SK-N-SH (cell line): Measurements from ENCODE around the gene CHMP1B. TPM values are rescaled to one million over a fixed set of nuclear protein-coding genes. Genes with fewer than 3 reads are reported as not detected.

ENCODE experiments used
- CTCF ChIA-PET: fragments of 300-600, 350-600 bp; formaldehyde crosslinking; extraction: SDS; loops from one replicate; lab custom pipeline; 2021; lab: Yijun Ruan, JAX
- POLR2A ChIA-PET: fragments of 350-600 bp; sonication (Branson Sonifier 250); formaldehyde crosslinking; extraction: SDS; loops from one replicate; lab custom pipeline; 2020; ENCODE audit warnings: antibody characterized with exemption, inconsistent platforms; lab: Yijun Ruan, JAX
- DNase-seq: peaks from one replicate; pipeline ENCODE4 v3.0.0; 2012
- H2AFZ ChIP-seq: fragments of 200-600 bp; sonication (generic); 2 replicates; pipeline ENCODE4 v1.8.1; 2016; ENCODE audit warnings: antibody characterized with exemption, mild to moderate bottlenecking, low read depth
- H3F3A ChIP-seq: fragments of 200-600 bp; sonication (generic); replicated peaks from 2 replicates; pipeline ENCODE3; 2016; ENCODE audit warnings: antibody characterized with exemption, mild to moderate bottlenecking; ENCODE audit not compliant: insufficient read depth
- H3K27ac ChIP-seq, 2 experiments: fragments of 200-500 bp in 1 of 2; fragments of 200-600 bp in 1 of 2; sonication (Bioruptor generic) in 1 of 2; sonication (generic), shearing (Covaris generic) in 1 of 2; 2 replicates each; pipeline versions ENCODE4 v1.5.1 to v1.6.1; 2014 to 2016; ENCODE audit warnings: low read depth in 2 of 2, inconsistent platforms in 1 of 2, low read length in 1 of 2, mild to moderate bottlenecking in 1 of 2, mixed read lengths in 1 of 2
- H3K27me3 ChIP-seq: fragments of 200-600 bp; sonication (generic), shearing (Covaris generic); 2 replicates; pipeline ENCODE4 v1.6.1; 2016; ENCODE audit warnings: mixed run types; ENCODE audit not compliant: insufficient read depth
- H3K36me3 ChIP-seq, 2 experiments: fragments of 200-500 bp in 1 of 2; fragments of 200-600 bp in 1 of 2; sonication (Bioruptor generic) in 1 of 2; sonication (generic) in 1 of 2; replicated peaks in 1 of 2; 2 replicates each; pipeline versions ENCODE3 to v1.5.1; 2014 to 2016; ENCODE audit warnings: low read length in 1 of 2, mild to moderate bottlenecking in 1 of 2; ENCODE audit not compliant: insufficient read depth in 2 of 2, control insufficient read depth in 1 of 2
- H3K4me1 ChIP-seq, 2 experiments: fragments of 200-500 bp in 1 of 2; fragments of 200-600 bp in 1 of 2; sonication (Bioruptor generic) in 1 of 2; sonication (generic), shearing (Covaris generic) in 1 of 2; 2 replicates each; pipeline versions ENCODE4 v1.5.1 to v1.6.1; 2014 to 2016; ENCODE audit warnings: low read depth in 1 of 2, low read length in 1 of 2, mixed run types in 1 of 2; ENCODE audit not compliant: insufficient read depth in 2 of 2, control insufficient read depth in 1 of 2
- H3K4me2 ChIP-seq: fragments of 200-600 bp; sonication (generic), shearing (Covaris generic); 2 replicates; pipeline ENCODE4 v1.6.1; 2017; ENCODE audit warnings: mixed run types
- H3K4me3 ChIP-seq, 2 experiments: fragments of 200-500 bp in 1 of 2; fragments of 200-600 bp in 1 of 2; sonication (Bioruptor generic) in 1 of 2; sonication (generic), shearing (Covaris generic) in 1 of 2; 2 replicates each; pipeline versions ENCODE4 v1.5.1 to v1.8.1; 2014 to 2016; ENCODE audit warnings: low read depth in 2 of 2, inconsistent platforms in 1 of 2, low read length in 1 of 2, mild to moderate bottlenecking in 1 of 2, mixed read lengths in 1 of 2, moderate library complexity in 1 of 2
- H3K79me2 ChIP-seq: fragments of 200-600 bp; sonication (generic); 2 replicates; pipeline ENCODE4 v1.8.1; 2017; ENCODE audit warnings: mild to moderate bottlenecking; ENCODE audit not compliant: insufficient read depth
- H3K9ac ChIP-seq: fragments of 200-600 bp; sonication (generic); 2 replicates; pipeline ENCODE4 v1.6.1; 2017; ENCODE audit warnings: mixed run types
- H3K9me2 ChIP-seq: fragments of 200-600 bp; sonication (generic); 2 replicates; pipeline ENCODE4 v1.6.1; 2017; ENCODE audit warnings: mixed run types
- H3K9me3 ChIP-seq: fragments of 200-600 bp; sonication (generic); 2 replicates; pipeline ENCODE4 v1.6.1; 2017; ENCODE audit warnings: mixed run types, mild to moderate bottlenecking, moderate library complexity
- H4K20me1 ChIP-seq: fragments of 200-600 bp; sonication (generic); 2 replicates; pipeline ENCODE4 v1.6.1; 2017; ENCODE audit warnings: mild to moderate bottlenecking, mixed run types; ENCODE audit not compliant: insufficient read depth
- CHD2 ChIP-seq: fragments of 150-350 bp; IDR thresholded peaks from 2 replicates; pipeline ENCODE4 v1.6.1; 2018; ENCODE audit warnings: low read length; ENCODE audit not compliant: partially characterized antibody
- CTCF ChIP-seq: fragments of 200-600 bp; sonication (generic); IDR thresholded peaks from 2 replicates; pipeline ENCODE4 v1.6.1; 2017; ENCODE audit warnings: antibody characterized with exemption, mild to moderate bottlenecking, moderate library complexity
- ELF1 ChIP-seq: IDR thresholded peaks from 2 replicates; pipeline ENCODE4 v1.4.0; 2012
- EP300 ChIP-seq, 2 experiments: IDR thresholded peaks; 2 replicates each; pipeline versions ENCODE4 v1.4.0 to v1.6.1; 2012; ENCODE audit warnings: borderline replicate concordance in 1 of 2, low read depth in 1 of 2, low read length in 1 of 2
- EZH2phosphoT487 ChIP-seq: fragments of 200-600 bp; sonication (generic); IDR thresholded peaks from 2 replicates; pipeline ENCODE4 v1.6.1; 2017; ENCODE audit warnings: low read depth, mixed run types, mild to moderate bottlenecking, antibody characterized with exemption, moderate library complexity, borderline replicate concordance
- GATA2 ChIP-seq: sonication (generic); formaldehyde crosslinking; IDR thresholded peaks from 2 replicates; pipeline ENCODE4 v1.5.0; 2020; ENCODE audit warnings: mild to moderate bottlenecking, missing genetic modification reagents
- IRF3 ChIP-seq: fragments of 150-350 bp; IDR thresholded peaks from 2 replicates; pipeline ENCODE4 v1.6.1; 2016; ENCODE audit warnings: mild to moderate bottlenecking, low read depth, low read length
- JUND ChIP-seq: IDR thresholded peaks from 2 replicates; pipeline ENCODE4 v1.4.0; 2012
- MEF2A ChIP-seq: IDR thresholded peaks from 2 replicates; pipeline ENCODE4 v1.4.0; 2012; ENCODE audit warnings: low read depth, borderline replicate concordance
- NFIC ChIP-seq: IDR thresholded peaks from 2 replicates; pipeline ENCODE4 v1.4.0; 2012; ENCODE audit warnings: borderline replicate concordance
- NRF1 ChIP-seq: IDR thresholded peaks from 2 replicates; pipeline ENCODE4 v1.6.1; 2012; ENCODE audit warnings: low read depth, mild to moderate bottlenecking, low read length
- POLR2AphosphoS5 ChIP-seq: IDR thresholded peaks from 2 replicates; pipeline ENCODE4 v1.6.1; 2012; ENCODE audit warnings: low read depth, low read length
- RCOR1 ChIP-seq: fragments of 150-350 bp; IDR thresholded peaks from 2 replicates; pipeline ENCODE4 v1.6.1; 2017; ENCODE audit warnings: antibody characterized with exemption, low read length
- RXRA ChIP-seq: IDR thresholded peaks from 2 replicates; pipeline ENCODE4 v1.4.0; 2012; ENCODE audit warnings: low read depth, mild to moderate bottlenecking, borderline replicate concordance
- SIN3A ChIP-seq: IDR thresholded peaks from 2 replicates; pipeline ENCODE4 v1.6.1; 2012; ENCODE audit warnings: low read depth, mild to moderate bottlenecking, low read length, moderate library complexity, borderline replicate concordance
- TCF12 ChIP-seq: IDR thresholded peaks from 2 replicates; pipeline ENCODE4 v1.4.0; 2012
- TEAD4 ChIP-seq: IDR thresholded peaks from 2 replicates; pipeline ENCODE4 v1.4.0; 2012; ENCODE audit warnings: mild to moderate bottlenecking, borderline replicate concordance; ENCODE audit not compliant: insufficient read depth
- USF1 ChIP-seq: IDR thresholded peaks from 2 replicates; pipeline ENCODE4 v1.4.0; 2012; ENCODE audit warnings: low read depth, borderline replicate concordance
- YY1 ChIP-seq: IDR thresholded peaks from 2 replicates; pipeline ENCODE4 v1.4.0; 2012; ENCODE audit warnings: low read depth, mild to moderate bottlenecking
- WGBS: methylation state at CpG from one replicate; pipeline ENCODE4 v1.1.6; 2017; ENCODE audit warnings: low lambda C conversion rate; 5-methylcytosine and 5-hydroxymethylcytosine counted together
- polyA plus RNA-seq, 3 experiments: library from polyadenylated mRNA; depleted of rRNA; stranded (reverse); fragments of >200 nt; gene quantifications; 2 replicates each; pipeline ENCODE4 v1.2.3, GENCODE V29; 2012
- TF ChIP-seq, protein P1 (sequence below): IDR thresholded peaks from 2 replicates; pipeline ENCODE4 v1.4.0; 2012; ENCODE audit warnings: low read depth, borderline replicate concordance
- TF ChIP-seq, protein P2 (sequence below): IDR thresholded peaks from 2 replicates; pipeline ENCODE4 v1.4.0; 2012; ENCODE audit warnings: low read depth

Gene CHMP1B
- polyA plus RNA-seq, 1 of the 3 experiments (the other 2 are of a cell fraction): 52.4 TPM

DNA sequence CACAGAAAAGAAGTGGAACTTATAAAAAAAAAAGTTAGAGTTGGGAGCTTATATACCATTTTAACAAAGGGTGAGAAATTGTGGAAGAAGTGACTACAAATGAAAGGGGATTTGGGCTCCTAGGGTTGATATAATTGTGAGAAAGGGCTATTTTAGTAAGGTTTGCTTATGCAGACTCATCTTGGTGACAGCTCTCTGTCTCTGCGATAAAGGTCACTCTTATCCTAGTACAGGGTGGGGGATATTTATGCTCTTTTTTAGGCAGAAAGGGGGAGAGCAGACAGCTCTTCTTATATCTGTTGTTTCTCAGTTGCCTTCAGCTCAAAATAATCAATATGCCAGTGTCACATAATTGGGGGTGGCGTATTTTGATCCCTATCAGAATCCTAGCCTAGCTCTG, 31.3 kb upstream of the CHMP1B start:
- H3K4me1 ChIP-seq: no peaks in the 10 kb centered on the region
- 14% methylated on average over 2 of the region's 2 CpGs for WGBS
- ChIA-PET POLR2A (no interaction called here), CTCF (no interaction called here)
- H3K9me3 ChIP-seq: no peaks in the 10 kb centered on the region
- TF ChIP-seq, protein P1, sequence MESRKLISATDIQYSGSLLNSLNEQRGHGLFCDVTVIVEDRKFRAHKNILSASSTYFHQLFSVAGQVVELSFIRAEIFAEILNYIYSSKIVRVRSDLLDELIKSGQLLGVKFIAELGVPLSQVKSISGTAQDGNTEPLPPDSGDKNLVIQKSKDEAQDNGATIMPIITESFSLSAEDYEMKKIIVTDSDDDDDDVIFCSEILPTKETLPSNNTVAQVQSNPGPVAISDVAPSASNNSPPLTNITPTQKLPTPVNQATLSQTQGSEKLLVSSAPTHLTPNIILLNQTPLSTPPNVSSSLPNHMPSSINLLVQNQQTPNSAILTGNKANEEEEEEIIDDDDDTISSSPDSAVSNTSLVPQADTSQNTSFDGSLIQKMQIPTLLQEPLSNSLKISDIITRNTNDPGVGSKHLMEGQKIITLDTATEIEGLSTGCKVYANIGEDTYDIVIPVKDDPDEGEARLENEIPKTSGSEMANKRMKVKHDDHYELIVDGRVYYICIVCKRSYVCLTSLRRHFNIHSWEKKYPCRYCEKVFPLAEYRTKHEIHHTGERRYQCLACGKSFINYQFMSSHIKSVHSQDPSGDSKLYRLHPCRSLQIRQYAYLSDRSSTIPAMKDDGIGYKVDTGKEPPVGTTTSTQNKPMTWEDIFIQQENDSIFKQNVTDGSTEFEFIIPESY: no peak
- TF ChIP-seq RCOR1: no peak
- no peak for TF ChIP-seq CHD2
- no peak for TF ChIP-seq POLR2AphosphoS5
- TF ChIP-seq SIN3A: no peak
- TF ChIP-seq TEAD4: no peak
- no peak for TF ChIP-seq ELF1
- no peak for TF ChIP-seq NRF1
- no peak for TF ChIP-seq RXRA
- no peak for TF ChIP-seq NFIC
- TF ChIP-seq, protein P2, sequence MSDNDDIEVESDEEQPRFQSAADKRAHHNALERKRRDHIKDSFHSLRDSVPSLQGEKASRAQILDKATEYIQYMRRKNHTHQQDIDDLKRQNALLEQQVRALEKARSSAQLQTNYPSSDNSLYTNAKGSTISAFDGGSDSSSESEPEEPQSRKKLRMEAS: no peak
- no peak for TF ChIP-seq USF1
- no peaks in the 10 kb centered on the region for H4K20me1 ChIP-seq
- H3K27ac ChIP-seq: no peak overlapping the region
- no peaks in the 10 kb centered on the region for H3F3A ChIP-seq
- H3K9ac ChIP-seq: no peak overlapping the region
- H3K36me3 ChIP-seq: no peaks in the 10 kb centered on the region
- no peak overlapping the region for H3K4me2 ChIP-seq
- H2AFZ ChIP-seq: no peak overlapping the region
- peaks cover 57% of the 10 kb centered on the region for H3K27me3 ChIP-seq
- DNase-seq: no peak
- no peak overlapping the region for H3K4me3 ChIP-seq
- H3K79me2 ChIP-seq: no peaks in the 10 kb centered on the region
- no peaks in the 10 kb centered on the region for H3K9me2 ChIP-seq

DNA sequence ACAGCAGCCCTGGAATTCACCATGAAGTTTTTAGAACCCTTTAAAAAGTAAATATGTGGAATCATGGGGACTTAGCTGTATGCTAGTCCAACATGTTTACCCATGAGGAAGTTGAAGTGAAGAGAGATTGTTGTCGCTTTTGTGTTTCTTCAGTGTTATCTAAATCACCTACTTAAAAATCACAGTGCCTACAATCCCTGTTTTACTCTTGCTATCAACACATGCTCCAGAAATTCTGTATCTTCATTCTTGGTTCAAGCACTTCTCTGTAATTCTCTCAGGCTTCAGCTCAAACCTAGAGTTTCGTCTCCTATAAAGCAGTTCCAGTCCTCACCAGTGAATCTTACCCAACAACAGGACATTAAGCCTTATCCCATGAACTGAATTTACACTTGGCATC, 30.5 kb upstream of the CHMP1B start:
- Histone ChIP-seq H3K9me2 (no peaks in the 10 kb centered on the region), H3K36me3 (no peaks in the 10 kb centered on the region), H3K4me2 (no peak overlapping the region), H2AFZ (no peak overlapping the region), H3K27ac (no peak overlapping the region), H3K27me3 (peaks cover 51% of the 10 kb centered on the region), H3K9ac (no peak overlapping the region), H3F3A (no peaks in the 10 kb centered on the region), H3K9me3 (no peaks in the 10 kb centered on the region), H3K79me2 (no peaks in the 10 kb centered on the region)
- 22% methylated on average over 2 of the region's 2 CpGs for WGBS
- ChIA-PET CTCF (interaction anchor here (0.7 to 0.9 kb wide), 2 partner anchors 9 to 88 kb away, joined by 3 read pairs; no protein-coding TSS in a partner anchor), POLR2A (no interaction called here)
- no peak for DNase-seq
- TF ChIP-seq JUND: no peak
- TF ChIP-seq IRF3: no peak
- TF ChIP-seq, protein P1: no peak
- no peak for TF ChIP-seq NFIC
- no peak for TF ChIP-seq CTCF
- TF ChIP-seq, protein P2: no peak
- TF ChIP-seq EZH2phosphoT487: no peak
- TF ChIP-seq GATA2: no peak
- no peak for TF ChIP-seq POLR2AphosphoS5
- no peak for TF ChIP-seq EP300 (IDR thresholded peaks at IDR 0.05; ENCODE audit: borderline replicate concordance in 1 of 2, low read depth in 1 of 2, low read length in 1 of 2)
- no peak for TF ChIP-seq TCF12
- TF ChIP-seq CHD2: no peak
- no peak for TF ChIP-seq MEF2A
- no peak for TF ChIP-seq YY1
- TF ChIP-seq, all 33 proteins: peak for 0
- Histone ChIP-seq H4K20me1 (no peaks in the 10 kb centered on the region), H3K4me1 (no peaks in the 10 kb centered on the region), H3K4me3 (no peak overlapping the region)
